ENCODE measurements around the gene NPHP4. TPM values are rescaled to one million over a fixed set of nuclear protein-coding genes. Genes with fewer than 3 reads are reported as not detected.

NPHP4 gene
- total and polyA plus RNA-seq, 10 of the 15 experiments (the other 5 are each of a cell fraction or from before 2014, with no cell fraction given), result 0.16 to 10.5 (median 3.1) TPM

DNA sequence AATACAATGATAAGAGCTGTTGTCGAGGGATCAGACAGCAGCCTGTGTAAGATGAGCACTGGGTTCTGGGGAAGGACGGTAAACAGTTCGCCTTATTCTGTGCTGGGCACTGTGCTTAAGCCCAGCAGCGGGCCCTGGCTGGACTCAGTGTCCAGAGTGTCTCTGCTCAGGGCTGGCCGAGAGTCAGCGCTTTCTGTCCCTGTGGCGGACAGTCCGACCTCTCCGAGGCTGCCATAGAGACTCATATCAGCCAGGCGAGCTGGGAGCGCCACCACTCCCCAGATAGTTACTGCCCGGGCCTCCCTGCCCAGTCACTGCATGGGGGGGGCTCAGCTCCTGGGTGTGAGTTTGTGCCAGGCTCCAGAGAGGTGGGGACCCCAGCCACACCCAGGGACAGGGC is 14.7 kb upstream of the NPHP4 start (continued):
- TF ChIP-seq, protein P1, sequence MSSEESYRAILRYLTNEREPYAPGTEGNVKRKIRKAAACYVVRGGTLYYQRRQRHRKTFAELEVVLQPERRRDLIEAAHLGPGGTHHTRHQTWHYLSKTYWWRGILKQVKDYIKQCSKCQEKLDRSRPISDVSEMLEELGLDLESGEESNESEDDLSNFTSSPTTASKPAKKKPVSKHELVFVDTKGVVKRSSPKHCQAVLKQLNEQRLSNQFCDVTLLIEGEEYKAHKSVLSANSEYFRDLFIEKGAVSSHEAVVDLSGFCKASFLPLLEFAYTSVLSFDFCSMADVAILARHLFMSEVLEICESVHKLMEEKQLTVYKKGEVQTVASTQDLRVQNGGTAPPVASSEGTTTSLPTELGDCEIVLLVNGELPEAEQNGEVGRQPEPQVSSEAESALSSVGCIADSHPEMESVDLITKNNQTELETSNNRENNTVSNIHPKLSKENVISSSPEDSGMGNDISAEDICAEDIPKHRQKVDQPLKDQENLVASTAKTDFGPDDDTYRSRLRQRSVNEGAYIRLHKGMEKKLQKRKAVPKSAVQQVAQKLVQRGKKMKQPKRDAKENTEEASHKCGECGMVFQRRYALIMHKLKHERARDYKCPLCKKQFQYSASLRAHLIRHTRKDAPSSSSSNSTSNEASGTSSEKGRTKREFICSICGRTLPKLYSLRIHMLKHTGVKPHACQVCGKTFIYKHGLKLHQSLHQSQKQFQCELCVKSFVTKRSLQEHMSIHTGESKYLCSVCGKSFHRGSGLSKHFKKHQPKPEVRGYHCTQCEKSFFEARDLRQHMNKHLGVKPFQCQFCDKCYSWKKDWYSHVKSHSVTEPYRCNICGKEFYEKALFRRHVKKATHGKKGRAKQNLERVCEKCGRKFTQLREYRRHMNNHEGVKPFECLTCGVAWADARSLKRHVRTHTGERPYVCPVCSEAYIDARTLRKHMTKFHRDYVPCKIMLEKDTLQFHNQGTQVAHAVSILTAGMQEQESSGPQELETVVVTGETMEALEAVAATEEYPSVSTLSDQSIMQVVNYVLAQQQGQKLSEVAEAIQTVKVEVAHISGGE (CRISPR knock-in tag; IDR thresholded peaks at IDR 0.05), result no peak
- no peak for TF ChIP-seq CEBPB (IDR thresholded peaks at IDR 0.05; ENCODE audit: borderline replicate concordance in 1 of 2, low read depth in 2 of 2, low read length in 2 of 2)
- TF ChIP-seq KAT2A (conservative IDR thresholded peaks at IDR 0.05; ENCODE audit: control insufficient read depth, low read depth, low read length), result no peak
- TF ChIP-seq, protein P2, sequence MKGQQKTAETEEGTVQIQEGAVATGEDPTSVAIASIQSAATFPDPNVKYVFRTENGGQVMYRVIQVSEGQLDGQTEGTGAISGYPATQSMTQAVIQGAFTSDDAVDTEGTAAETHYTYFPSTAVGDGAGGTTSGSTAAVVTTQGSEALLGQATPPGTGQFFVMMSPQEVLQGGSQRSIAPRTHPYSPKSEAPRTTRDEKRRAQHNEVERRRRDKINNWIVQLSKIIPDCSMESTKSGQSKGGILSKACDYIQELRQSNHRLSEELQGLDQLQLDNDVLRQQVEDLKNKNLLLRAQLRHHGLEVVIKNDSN (IDR thresholded peaks at IDR 0.05; ENCODE audit: borderline replicate concordance, extremely low read length, insufficient read depth, low read depth, low read length), result no peak
- no peak for TF ChIP-seq POLR2AphosphoS2 (IDR thresholded peaks at IDR 0.05; ENCODE audit: low read depth, low read length)
- TF ChIP-seq TARDBP (IDR thresholded peaks at IDR 0.05; ENCODE audit: borderline replicate concordance), result no peak
- no peak for TF ChIP-seq SMC3 (IDR thresholded peaks at IDR 0.05; ENCODE audit: borderline replicate concordance, low read length)
- no peak for TF ChIP-seq SUZ12 (IDR thresholded peaks at IDR 0.05; ENCODE audit: unreplicated experiment)

Measured in GM12878 (cell line).